Neural crest cell (in vitro differentiated cells): Measurements from ENCODE around the gene RPL37. TPM values are rescaled to one million over a fixed set of nuclear protein-coding genes. Genes with fewer than 3 reads are reported as not detected.

Source experiments
- DNase-seq: peaks from one replicate; pipeline ENCODE4 v3.0.0; 2021; ENCODE audit warnings: low read depth, mixed read lengths, low spot score
- H3K27ac Mint-ChIP-seq: one replicate; pipeline ENCODE4 v1.8.0; 2021; ENCODE audit warnings: mild to moderate bottlenecking, mixed read lengths; ENCODE audit not compliant: unreplicated experiment
- H3K27me3 Mint-ChIP-seq: 2 replicates; pipeline ENCODE4 v1.8.0; 2021; ENCODE audit warnings: low read depth, mild to moderate bottlenecking, mixed read lengths
- H3K36me3 Mint-ChIP-seq: 2 replicates; pipeline ENCODE4 v1.8.0; 2021; ENCODE audit warnings: low read depth, mild to moderate bottlenecking, mixed read lengths
- H3K4me1 Mint-ChIP-seq: 2 replicates; pipeline ENCODE4 v1.8.0; 2021; ENCODE audit warnings: mixed read lengths
- H3K4me3 Mint-ChIP-seq: one replicate; pipeline ENCODE4 v1.8.0; 2021; ENCODE audit warnings: mild to moderate bottlenecking, mixed read lengths
- H3K9me3 Mint-ChIP-seq: 2 replicates; pipeline ENCODE4 v1.8.0; 2021; ENCODE audit warnings: mixed read lengths
- total RNA-seq: library from RNA; stranded (reverse); gene quantifications from 2 replicates; pipeline ENCODE4 v1.2.1, GENCODE V29; 2021
- TF ChIP-seq, protein P1 (sequence below): fragments of 200-600 bp; sonication (generic); conservative IDR thresholded peaks from 2 replicates; pipeline ENCODE4 v1.5.0; 2021; ENCODE audit warnings: antibody characterized with exemption, mild to moderate bottlenecking

The RPL37 gene
- total RNA-seq, 1 donor from 2014 or later = 1,432 TPM

DNA sequence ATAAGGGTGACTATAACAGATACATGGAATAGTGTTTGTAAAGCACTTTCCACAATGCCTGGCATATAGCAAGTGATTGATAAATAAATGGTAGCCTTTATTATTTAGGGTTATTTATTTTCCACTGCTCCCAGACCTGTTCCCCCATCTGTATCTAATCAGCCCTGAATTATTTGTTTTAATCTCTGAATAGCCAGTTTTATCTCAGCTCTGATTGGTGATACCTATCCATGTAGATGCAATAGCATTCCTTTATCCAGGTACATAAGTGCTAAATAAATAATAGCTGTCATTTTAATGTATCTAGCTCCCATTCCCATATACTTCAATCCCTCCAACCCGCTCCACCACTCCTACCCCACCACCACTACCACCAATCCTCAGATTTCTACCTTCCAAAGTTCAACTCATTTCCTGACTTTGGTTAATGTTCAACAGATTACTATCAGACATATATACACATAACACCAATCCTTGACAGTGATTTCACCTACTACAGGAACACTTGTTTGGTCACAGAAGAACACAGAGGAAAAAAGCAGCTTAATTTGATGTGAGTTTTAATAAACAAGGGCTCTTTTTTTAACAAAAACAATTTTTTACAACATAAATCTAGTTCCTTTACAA is 50.9 kb downstream of the RPL37 start:
- Mint-ChIP-seq H3K36me3 (peaks cover 17% of the 10 kb centered on the region), H3K4me3 (no peak overlapping the region), H3K9me3 (peaks cover 6% of the 10 kb centered on the region), H3K27ac (no peak overlapping the region), H3K27me3 (no peaks in the 10 kb centered on the region), H3K4me1 (peaks cover 5% of the 10 kb centered on the region)
- TF ChIP-seq, protein P1, sequence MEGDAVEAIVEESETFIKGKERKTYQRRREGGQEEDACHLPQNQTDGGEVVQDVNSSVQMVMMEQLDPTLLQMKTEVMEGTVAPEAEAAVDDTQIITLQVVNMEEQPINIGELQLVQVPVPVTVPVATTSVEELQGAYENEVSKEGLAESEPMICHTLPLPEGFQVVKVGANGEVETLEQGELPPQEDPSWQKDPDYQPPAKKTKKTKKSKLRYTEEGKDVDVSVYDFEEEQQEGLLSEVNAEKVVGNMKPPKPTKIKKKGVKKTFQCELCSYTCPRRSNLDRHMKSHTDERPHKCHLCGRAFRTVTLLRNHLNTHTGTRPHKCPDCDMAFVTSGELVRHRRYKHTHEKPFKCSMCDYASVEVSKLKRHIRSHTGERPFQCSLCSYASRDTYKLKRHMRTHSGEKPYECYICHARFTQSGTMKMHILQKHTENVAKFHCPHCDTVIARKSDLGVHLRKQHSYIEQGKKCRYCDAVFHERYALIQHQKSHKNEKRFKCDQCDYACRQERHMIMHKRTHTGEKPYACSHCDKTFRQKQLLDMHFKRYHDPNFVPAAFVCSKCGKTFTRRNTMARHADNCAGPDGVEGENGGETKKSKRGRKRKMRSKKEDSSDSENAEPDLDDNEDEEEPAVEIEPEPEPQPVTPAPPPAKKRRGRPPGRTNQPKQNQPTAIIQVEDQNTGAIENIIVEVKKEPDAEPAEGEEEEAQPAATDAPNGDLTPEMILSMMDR = no peak
- DNase-seq = no peak

DNA sequence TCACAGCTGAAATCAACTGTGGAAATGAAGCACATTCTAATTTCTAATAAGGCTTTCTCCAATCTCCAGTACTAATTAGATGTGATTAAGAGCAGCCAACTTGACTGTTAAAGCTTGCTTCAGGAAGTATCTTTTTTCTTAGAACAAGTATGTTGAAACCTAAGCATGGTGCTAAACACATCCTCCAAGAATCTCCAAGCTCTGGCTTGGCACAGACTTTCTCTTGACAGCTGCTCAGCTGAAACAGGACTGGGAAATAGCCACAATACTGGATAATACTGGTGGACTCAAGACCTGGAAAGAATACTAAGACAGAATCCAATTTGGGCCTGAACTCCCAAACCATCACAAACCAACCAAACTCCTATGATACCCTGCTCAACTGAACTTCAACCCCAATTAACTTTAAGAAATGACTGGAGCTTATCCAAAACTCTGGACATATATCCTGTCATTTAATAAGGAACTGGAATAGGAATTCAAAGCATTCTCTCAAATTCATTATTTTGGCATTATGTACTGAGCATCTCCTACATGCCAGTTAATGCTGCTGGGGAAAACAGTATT is 53.1 kb downstream of the RPL37 start:
- no peak overlapping the region for H3K4me3 Mint-ChIP-seq
- no peak for DNase-seq
- TF ChIP-seq, protein P1 = no peak
- no peak overlapping the region for H3K27ac Mint-ChIP-seq
- no peaks in the 10 kb centered on the region for H3K27me3 Mint-ChIP-seq
- H3K9me3 Mint-ChIP-seq = no peaks in the 10 kb centered on the region
- H3K4me1 Mint-ChIP-seq = peaks cover 5% of the 10 kb centered on the region
- H3K36me3 Mint-ChIP-seq = peaks cover 3% of the 10 kb centered on the region

DNA sequence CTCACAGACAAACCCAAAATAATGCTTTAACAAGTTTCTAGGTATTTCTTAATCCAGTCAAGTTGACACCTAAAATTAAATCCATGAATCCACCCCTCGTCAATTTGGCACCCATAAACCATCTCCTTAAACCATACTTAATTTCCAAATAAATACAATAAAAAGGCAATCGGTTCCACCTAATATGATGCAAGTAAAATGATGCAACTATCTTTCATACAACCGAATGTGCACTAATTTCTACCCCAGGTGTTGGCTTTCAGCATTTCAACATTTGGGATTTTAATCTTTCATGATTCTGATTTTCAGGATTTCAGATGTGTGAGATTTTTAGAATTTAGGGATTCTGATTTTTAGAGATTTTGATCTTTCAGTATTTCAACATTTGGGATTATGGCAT is 54.2 kb downstream of the RPL37 start:
- Mint-ChIP-seq H3K27ac (no peak overlapping the region), H3K27me3 (no peaks in the 10 kb centered on the region), H3K36me3 (peaks cover 10% of the 10 kb centered on the region), H3K4me1 (peaks cover 5% of the 10 kb centered on the region), H3K4me3 (no peak overlapping the region), H3K9me3 (no peaks in the 10 kb centered on the region)
- TF ChIP-seq, protein P1 = no peak
- DNase-seq = no peak

DNA sequence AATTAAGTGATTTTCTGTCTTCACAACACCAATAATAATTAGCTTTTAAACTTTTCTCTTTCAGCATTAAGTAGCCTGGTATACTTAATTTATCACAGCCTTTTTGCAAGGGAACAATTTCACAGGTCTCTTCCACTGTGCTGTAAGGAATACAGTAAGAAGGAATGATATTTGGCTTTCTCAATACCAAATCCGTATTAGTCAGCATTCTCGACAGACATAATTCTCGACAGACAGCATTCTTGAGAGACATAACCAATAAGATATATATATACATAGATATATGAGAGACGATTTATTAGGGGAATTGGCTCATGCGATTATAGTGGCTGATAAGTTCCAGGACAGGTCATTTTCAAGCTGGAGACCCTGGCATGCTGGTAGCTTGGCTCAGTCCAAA is 54.8 kb downstream of the RPL37 start:
- H3K27ac Mint-ChIP-seq = no peak overlapping the region
- no peaks in the 10 kb centered on the region for H3K27me3 Mint-ChIP-seq
- H3K4me1 Mint-ChIP-seq = peaks cover 5% of the 10 kb centered on the region
- H3K9me3 Mint-ChIP-seq = no peaks in the 10 kb centered on the region
- TF ChIP-seq, protein P1 = no peak
- H3K4me3 Mint-ChIP-seq = no peak overlapping the region
- no peak for DNase-seq
- H3K36me3 Mint-ChIP-seq = peaks cover 7% of the 10 kb centered on the region

DNA sequence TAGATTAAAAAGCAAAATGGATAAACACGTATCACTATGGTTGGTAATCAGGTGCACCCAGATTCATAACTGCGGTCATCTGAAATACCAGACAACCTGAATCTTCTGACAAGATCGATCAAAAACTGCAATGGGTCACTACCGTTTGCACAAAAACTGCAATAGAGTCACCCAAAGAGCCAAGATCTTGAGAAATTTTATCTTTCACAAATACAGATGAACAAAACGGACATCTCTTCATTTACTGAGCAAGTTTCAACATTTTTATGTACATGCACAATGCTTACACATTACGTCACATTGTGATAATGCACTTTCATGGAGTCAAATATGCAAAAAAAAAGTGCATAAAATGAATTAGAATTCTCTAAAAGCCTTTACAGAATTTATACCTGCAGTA is 55.5 kb downstream of the RPL37 start:
- Mint-ChIP-seq H3K36me3 (peaks cover 7% of the 10 kb centered on the region), H3K9me3 (no peaks in the 10 kb centered on the region), H3K27me3 (no peaks in the 10 kb centered on the region), H3K4me1 (peaks cover 5% of the 10 kb centered on the region), H3K27ac (no peak overlapping the region), H3K4me3 (no peak overlapping the region)
- DNase-seq = no peak
- TF ChIP-seq, protein P1 = no peak
